Effector memory CD4-positive, alpha-beta T cell (primary cell): ENCODE results near the gene CAMSAP1.

Experiments
- DNase-seq, 3 donors: peaks; one replicate each; pipeline ENCODE4 v3.0.0-alpha.2; 2020
- H3K27ac ChIP-seq: 2 replicates; pipeline ENCODE4 v1.7.0; 2013; ENCODE audit warnings: mild to moderate bottlenecking, low read length, moderate library complexity; ENCODE audit not compliant: insufficient read depth, poor library complexity, severe bottlenecking
- H3K27me3 ChIP-seq: replicated peaks from 2 replicates; pipeline ENCODE4 v1.7.0; 2013; ENCODE audit warnings: mild to moderate bottlenecking, low read length; ENCODE audit not compliant: insufficient read depth, control insufficient read depth, poor library complexity, severe bottlenecking
- H3K36me3 ChIP-seq: 2 replicates; pipeline ENCODE4 v1.7.0; 2013; ENCODE audit warnings: mild to moderate bottlenecking, low read length, moderate library complexity; ENCODE audit not compliant: control insufficient read depth, insufficient read depth
- H3K4me1 ChIP-seq: 2 replicates; pipeline ENCODE4 v1.7.0; 2013; ENCODE audit warnings: low read length, mild to moderate bottlenecking; ENCODE audit not compliant: control insufficient read depth, insufficient read depth, poor library complexity, severe bottlenecking
- H3K4me3 ChIP-seq: 2 replicates; pipeline ENCODE4 v1.7.0; 2013; ENCODE audit warnings: low read length, low read depth, mild to moderate bottlenecking; ENCODE audit not compliant: insufficient read depth, poor library complexity, severe bottlenecking
- H3K9me3 ChIP-seq: 2 replicates; pipeline ENCODE4 v1.7.0; 2013; ENCODE audit warnings: mild to moderate bottlenecking, low read length, moderate library complexity; ENCODE audit not compliant: control insufficient read depth

CAMSAP1 gene

DNA sequence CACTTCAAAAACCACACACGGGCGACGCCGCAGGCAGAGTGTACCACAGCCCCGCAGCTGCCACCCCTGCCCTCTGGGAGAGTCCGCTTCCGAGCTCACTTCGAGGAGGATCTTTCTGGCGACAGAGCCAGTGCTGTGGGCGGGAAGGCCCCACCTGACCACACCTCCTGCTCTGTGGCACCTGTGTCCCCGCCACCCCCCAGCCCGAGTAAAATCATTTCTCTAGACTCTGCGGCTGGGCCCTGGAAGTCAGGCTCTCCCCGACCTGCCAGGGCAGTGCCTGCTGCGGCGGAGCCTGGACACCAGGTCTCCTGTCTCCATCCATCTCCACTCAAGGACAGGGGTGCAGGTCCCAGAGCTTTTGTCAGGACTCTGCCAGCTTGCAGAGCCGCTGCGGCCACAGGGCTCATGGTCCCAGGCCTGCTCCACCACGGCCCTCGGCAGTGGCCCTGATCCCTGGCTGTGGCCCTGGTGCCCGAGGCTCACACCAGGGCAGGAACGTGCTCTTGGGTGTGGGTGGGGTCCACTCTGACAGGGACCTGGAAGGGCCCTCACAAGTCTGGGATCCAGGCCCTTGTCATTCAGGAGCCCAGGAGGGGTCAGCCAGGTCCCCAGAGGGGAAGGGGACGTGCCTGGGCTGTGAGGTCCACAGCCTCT is 20.9 kb upstream of the CAMSAP1 start:
- H3K27me3 ChIP-seq: no peaks in the 10 kb centered on the region
- peaks cover 16% of the 10 kb centered on the region for H3K36me3 ChIP-seq
- H3K4me3 ChIP-seq: no peak overlapping the region
- H3K4me1 ChIP-seq: peaks cover 5% of the 10 kb centered on the region
- H3K27ac ChIP-seq: no peak overlapping the region
- H3K9me3 ChIP-seq: no peaks in the 10 kb centered on the region
- DNase-seq: no peak

GRCh38 chr9:135927195-135928013 is 20.1 kb upstream of the CAMSAP1 start:
- H3K27me3 ChIP-seq: no peaks in the 10 kb centered on the region
- H3K4me1 ChIP-seq: peaks cover 5% of the 10 kb centered on the region
- H3K9me3 ChIP-seq: no peaks in the 10 kb centered on the region
- peaks cover 8% of the 10 kb centered on the region for H3K36me3 ChIP-seq
- no peak for DNase-seq
- H3K4me3 ChIP-seq: no peak overlapping the region
- H3K27ac ChIP-seq: no peak overlapping the region

DNA sequence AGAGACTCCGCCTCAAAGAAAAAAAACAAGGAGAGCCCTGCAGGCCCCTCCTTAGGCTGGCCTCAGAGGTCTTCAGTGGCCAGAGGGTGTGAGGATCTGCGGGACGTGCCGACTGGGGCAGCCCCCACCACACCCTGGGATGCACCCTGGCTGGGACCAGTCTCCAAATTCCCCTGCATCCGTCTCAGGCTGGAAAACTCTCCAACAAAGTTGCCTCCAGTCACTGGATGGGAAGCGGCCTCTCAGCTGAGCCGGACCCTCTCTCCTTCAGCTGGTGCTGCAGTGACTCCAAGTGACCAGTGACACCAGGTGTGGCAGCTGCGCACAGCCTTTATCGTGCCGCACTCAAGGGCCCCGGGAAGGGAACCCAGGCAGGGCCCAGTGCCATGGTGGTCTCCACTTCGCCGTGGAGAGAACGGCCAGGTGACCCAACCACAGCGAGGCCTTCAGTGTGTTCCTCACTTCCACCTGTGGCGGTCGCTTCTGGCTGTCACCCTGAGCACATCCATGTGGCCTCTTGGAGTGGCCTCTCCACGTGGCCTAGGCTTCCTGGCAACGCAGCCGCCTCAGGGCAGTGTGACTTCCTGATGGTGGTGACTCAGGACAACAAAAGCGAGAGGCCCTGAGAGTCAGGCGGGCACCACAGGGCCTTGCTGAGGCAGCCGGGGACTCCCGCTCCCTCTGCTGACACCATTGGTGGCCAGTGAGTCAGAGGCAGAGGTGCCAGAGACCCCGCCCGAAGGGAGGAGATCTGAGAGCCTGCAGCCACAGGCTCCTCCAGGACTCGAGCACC is 19.3 kb upstream of the CAMSAP1 start:
- Histone ChIP-seq H3K4me3 (no peak overlapping the region), H3K4me1 (peaks cover 5% of the 10 kb centered on the region), H3K27me3 (no peaks in the 10 kb centered on the region), H3K9me3 (no peaks in the 10 kb centered on the region), H3K27ac (no peak overlapping the region), H3K36me3 (peaks cover 6% of the 10 kb centered on the region)
- DNase-seq: no peak

DNA sequence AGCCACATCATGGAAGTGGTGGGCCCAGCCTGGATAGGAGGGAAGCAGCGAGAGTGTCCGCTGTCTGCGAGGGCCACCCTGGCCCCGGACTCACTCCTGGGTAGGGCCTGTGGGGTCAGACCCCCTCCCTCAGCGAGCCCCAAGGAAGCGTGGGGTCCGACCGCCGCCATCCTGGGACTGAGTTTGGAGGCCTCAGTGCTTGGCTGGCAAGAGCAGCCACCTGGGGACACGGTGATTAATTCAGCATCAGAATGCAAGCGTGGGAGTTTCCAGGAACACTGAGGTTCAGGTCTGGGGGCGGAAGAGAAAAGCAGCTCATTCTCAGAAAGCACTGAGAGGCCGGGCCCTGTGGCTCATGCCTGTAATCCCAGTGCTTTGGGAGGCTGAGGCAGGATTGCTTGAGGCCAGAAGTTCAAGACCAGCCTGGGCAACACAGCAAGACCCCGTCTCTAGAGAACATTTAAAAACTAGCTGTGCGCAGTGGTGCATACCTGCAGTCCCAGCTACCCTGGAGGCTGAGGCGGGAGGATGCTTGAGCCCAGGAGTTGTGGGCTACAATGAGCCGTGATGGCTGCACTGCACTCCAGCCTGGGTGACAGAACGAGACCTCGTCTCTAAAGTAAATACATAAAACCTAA is 18.3 kb upstream of the CAMSAP1 start:
- no peak overlapping the region for H3K4me3 ChIP-seq
- H3K36me3 ChIP-seq: no peaks in the 10 kb centered on the region
- H3K9me3 ChIP-seq: no peaks in the 10 kb centered on the region
- peaks cover 5% of the 10 kb centered on the region for H3K4me1 ChIP-seq
- no peak overlapping the region for H3K27ac ChIP-seq
- H3K27me3 ChIP-seq: no peaks in the 10 kb centered on the region
- DNase-seq: no peak

GRCh38 chr9:135924628-135925338 is 17.4 kb upstream of the CAMSAP1 start:
- H3K27me3 ChIP-seq: no peaks in the 10 kb centered on the region
- peaks cover 5% of the 10 kb centered on the region for H3K4me1 ChIP-seq
- H3K36me3 ChIP-seq: no peaks in the 10 kb centered on the region
- no peak overlapping the region for H3K4me3 ChIP-seq
- H3K27ac ChIP-seq: no peak overlapping the region
- no peak for DNase-seq
- H3K9me3 ChIP-seq: no peaks in the 10 kb centered on the region

DNA sequence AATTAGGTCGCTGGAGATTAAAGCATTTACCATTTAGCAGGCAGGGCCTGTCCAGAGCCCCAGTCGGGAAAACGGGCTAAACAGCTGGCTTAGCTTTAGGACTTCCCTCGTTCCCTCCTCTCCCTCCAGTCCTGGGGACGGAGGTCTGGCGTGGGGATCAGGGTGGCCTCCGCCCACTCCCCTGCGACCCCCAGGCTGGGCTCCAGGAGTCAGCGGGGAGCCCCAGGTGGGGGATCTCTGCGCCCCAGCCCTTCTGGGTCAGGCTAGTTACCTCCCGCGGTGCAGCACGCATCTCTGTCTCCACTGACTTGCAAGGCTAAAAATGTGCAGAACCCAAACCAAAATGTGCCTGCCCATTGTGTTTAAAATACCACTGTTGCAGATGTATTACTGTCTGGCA is 16.2 kb upstream of the CAMSAP1 start:
- peaks cover 5% of the 10 kb centered on the region for H3K4me1 ChIP-seq
- DNase-seq: no peak
- no peaks in the 10 kb centered on the region for H3K27me3 ChIP-seq
- no peak overlapping the region for H3K27ac ChIP-seq
- no peaks in the 10 kb centered on the region for H3K36me3 ChIP-seq
- H3K9me3 ChIP-seq: peaks cover 3% of the 10 kb centered on the region
- H3K4me3 ChIP-seq: no peak overlapping the region

DNA sequence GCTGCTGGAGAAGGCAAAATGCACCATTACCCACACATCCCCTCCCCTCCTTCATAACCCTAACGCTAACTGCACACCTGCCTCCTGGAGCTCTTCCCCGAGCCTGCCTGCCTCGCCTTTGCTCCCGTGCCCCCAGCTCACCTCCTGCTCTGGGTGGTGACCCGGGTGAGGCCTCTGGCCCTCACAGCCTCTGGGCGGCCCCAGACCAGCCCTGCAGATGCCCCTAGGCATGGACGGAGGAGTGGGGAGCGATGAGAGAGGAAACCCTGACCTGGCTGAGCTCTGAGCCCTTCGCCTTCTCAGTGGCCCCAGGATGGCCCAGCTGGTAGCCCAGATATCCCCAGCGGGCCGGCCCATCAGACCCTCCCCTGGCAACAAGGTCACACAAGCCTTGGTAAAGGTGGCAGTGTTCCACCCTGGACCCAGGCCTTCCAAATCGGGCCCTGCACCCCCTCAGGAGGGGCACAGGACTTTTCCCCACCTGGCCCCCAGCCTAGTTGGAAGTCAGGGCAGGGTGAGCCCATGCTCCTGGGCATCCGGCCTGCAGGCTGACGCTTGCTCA is 14.5 kb upstream of the CAMSAP1 start:
- Histone ChIP-seq H3K36me3 (no peaks in the 10 kb centered on the region), H3K27me3 (no peaks in the 10 kb centered on the region), H3K27ac (no peak overlapping the region), H3K4me1 (peaks cover 5% of the 10 kb centered on the region), H3K4me3 (no peak overlapping the region), H3K9me3 (peaks cover 16% of the 10 kb centered on the region)
- DNase-seq: no peak

- H3K27ac ChIP-seq: no peak overlapping the region
- peaks cover 5% of the 10 kb centered on the region for H3K4me1 ChIP-seq
- no peak overlapping the region for H3K4me3 ChIP-seq
- no peak for DNase-seq
- H3K36me3 ChIP-seq: no peaks in the 10 kb centered on the region
- H3K27me3 ChIP-seq: no peaks in the 10 kb centered on the region
- peaks cover 16% of the 10 kb centered on the region for H3K9me3 ChIP-seq
Observed at GRCh38 chr9:135920973-135921585, 13.7 kb upstream of the CAMSAP1 start.
